ENCODE results near the gene ENPP7.

Gene ENPP7

GRCh38 chr17:79700592-79700991 lies 30.2 kb upstream of the ENPP7 start:
- Histone ChIP-seq H3K9me3 (ENCODE audit: severe bottlenecking) (no peaks in the 10 kb centered on the region), H3K4me3 (ENCODE audit: low read depth, low read length) (peak overlapping the region; percentile 11; the same call in 1 of the 2 replicates), H3K27me3 (ENCODE audit: insufficient read depth, low read depth, severe bottlenecking) (no peaks in the 10 kb centered on the region), H3K27ac (peak overlapping the region; percentile 76), H3K36me3 (no peaks in the 10 kb centered on the region)
- 0 out of 2 replicates have a peak, but pooled peaks have one; percentile 9 for TF ChIP-seq CTCF (IDR thresholded peaks at IDR 0.05; ENCODE audit: low read depth, low read length)
- DNase-seq: peak; percentile 89

GRCh38 chr17:79702034-79702433 lies 28.7 kb upstream of the ENPP7 start:
- Histone ChIP-seq H3K36me3 (no peaks in the 10 kb centered on the region), H3K27me3 (ENCODE audit: insufficient read depth, low read depth, severe bottlenecking) (no peaks in the 10 kb centered on the region), H3K27ac (peak overlapping the region; percentile 51), H3K9me3 (ENCODE audit: severe bottlenecking) (no peaks in the 10 kb centered on the region), H3K4me3 (ENCODE audit: low read depth, low read length) (no peak overlapping the region)
- DNase-seq: peak; percentile 74
- peak; percentile 60 for TF ChIP-seq CTCF (IDR thresholded peaks at IDR 0.05; ENCODE audit: low read depth, low read length)

GRCh38 chr17:79702550-79703236 lies 28.1 kb upstream of the ENPP7 start:
- Histone ChIP-seq H3K27ac (peak overlapping the region; percentile 51), H3K27me3 (ENCODE audit: insufficient read depth, low read depth, severe bottlenecking) (no peaks in the 10 kb centered on the region), H3K4me3 (ENCODE audit: low read depth, low read length) (no peak overlapping the region), H3K36me3 (no peaks in the 10 kb centered on the region), H3K9me3 (ENCODE audit: severe bottlenecking) (no peaks in the 10 kb centered on the region)
- DNase-seq: no peak
- TF ChIP-seq CTCF (IDR thresholded peaks at IDR 0.05; ENCODE audit: low read depth, low read length): no peak

- no peaks in the 10 kb centered on the region for H3K27me3 ChIP-seq (ENCODE audit: insufficient read depth, low read depth, severe bottlenecking)
- no peak for TF ChIP-seq CTCF (IDR thresholded peaks at IDR 0.05; ENCODE audit: low read depth, low read length)
- peak overlapping the region; percentile 97 for H3K27ac ChIP-seq
- no peak for DNase-seq
- no peaks in the 10 kb centered on the region for H3K9me3 ChIP-seq (ENCODE audit: severe bottlenecking)
- H3K36me3 ChIP-seq: peaks cover 2% of the 10 kb centered on the region; the same call in 1 of the 2 replicates
- H3K4me3 ChIP-seq (ENCODE audit: low read depth, low read length): no peak overlapping the region
Measured at GRCh38 chr17:79704691-79705090, 26.1 kb upstream of the ENPP7 start.

- TF ChIP-seq CTCF (IDR thresholded peaks at IDR 0.05; ENCODE audit: low read depth, low read length): no peak
- no peaks in the 10 kb centered on the region for H3K27me3 ChIP-seq (ENCODE audit: insufficient read depth, low read depth, severe bottlenecking)
- no peak for DNase-seq
- H3K4me3 ChIP-seq (ENCODE audit: low read depth, low read length): no peak overlapping the region
- peak overlapping the region; percentile 97 for H3K27ac ChIP-seq
- no peaks in the 10 kb centered on the region for H3K9me3 ChIP-seq (ENCODE audit: severe bottlenecking)
- H3K36me3 ChIP-seq: peaks cover 2% of the 10 kb centered on the region; the same call in 1 of the 2 replicates
Measured at GRCh38 chr17:79705674-79706073, 25.1 kb upstream of the ENPP7 start.

Measured in WERI-Rb-1 (cell line).